ENCODE measurements around the gene RASA2. TPM values are rescaled to one million over a fixed set of nuclear protein-coding genes. Genes with fewer than 3 reads are reported as not detected.
A peak's percentile ranks its signal among the peaks of the same experiment; 100 is the strongest.
"Not testable (repeated sequence)": the region's sequence is repeated elsewhere in the genome, so short reads cannot be mapped to it uniquely, and the experiment has no call there.

Gene RASA2
- total RNA-seq, 1 donor from 2014 or later, result 35.9 TPM

GRCh38 chr3:141457624-141458236, 29.1 kb upstream of the RASA2 start:
- no peak for FAIRE-seq
- no peak for DNase-seq (ENCODE audit: low spot score in 2 of 2)

GRCh38 chr3:141459008-141459407, 27.8 kb upstream of the RASA2 start:
- DNase-seq (ENCODE audit: low spot score in 2 of 2) (no peak), FAIRE-seq (no peak)

GRCh38 chr3:141460097-141460704, 26.6 kb upstream of the RASA2 start:
- FAIRE-seq (no peak), DNase-seq (ENCODE audit: low spot score in 2 of 2) (peak; percentile 57 to 76)

GRCh38 chr3:141462176-141462859, 24.5 kb upstream of the RASA2 start:
- DNase-seq (ENCODE audit: low spot score in 2 of 2), result no peak
- no peak for FAIRE-seq

DNA sequence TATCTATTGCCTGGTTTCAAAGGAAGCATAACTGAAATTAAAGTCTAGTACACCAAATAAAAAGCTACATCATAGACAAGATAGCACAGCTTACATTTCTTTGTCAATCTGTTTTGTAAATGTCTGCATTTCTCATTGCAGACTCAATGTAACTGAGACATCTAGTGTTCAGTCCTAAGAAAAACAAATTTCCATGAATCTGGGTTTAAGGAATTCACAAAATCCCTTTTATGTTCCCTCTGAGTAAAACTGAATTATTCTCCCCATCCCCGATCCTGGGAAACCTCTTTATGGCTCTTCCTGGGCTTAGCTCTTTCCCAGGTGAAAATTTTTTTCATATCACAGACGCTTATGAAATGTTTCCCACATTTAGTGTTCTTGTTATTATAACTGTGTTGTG, 21.6 kb upstream of the RASA2 start:
- FAIRE-seq, result no peak

GRCh38 chr3:141466633-141467169, 20.1 kb upstream of the RASA2 start:
- FAIRE-seq (no peak), DNase-seq (ENCODE audit: low spot score in 2 of 2) (no peak)

More for the DNA sequence above, 21.6 kb upstream of the RASA2 start:
- DNase-seq (ENCODE audit: low spot score in 2 of 2), result peak in 1 of 2 donors; percentile 34

DNA sequence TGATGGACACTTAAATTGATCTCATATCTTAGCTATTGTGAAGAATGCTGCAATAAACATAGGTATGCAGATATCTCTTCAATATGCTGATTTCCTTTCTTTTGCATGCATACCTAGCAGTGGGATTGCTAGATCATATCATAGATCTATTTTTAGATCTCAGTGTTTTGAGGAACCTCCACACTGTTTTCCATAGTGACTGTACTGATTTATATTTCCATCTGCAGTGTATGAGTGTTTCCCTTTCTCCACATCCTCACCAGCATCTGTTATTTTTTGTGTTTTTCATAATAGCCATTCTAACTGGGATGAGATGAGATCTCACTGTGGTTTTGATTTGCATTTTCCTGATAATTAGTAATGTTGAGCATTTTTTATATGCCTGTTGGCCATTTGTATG, 17.1 kb upstream of the RASA2 start:
- FAIRE-seq (no peak), DNase-seq (ENCODE audit: low spot score in 2 of 2) (no peak)

GRCh38 chr3:141471160-141471559, 15.7 kb upstream of the RASA2 start:
- FAIRE-seq (no peak), DNase-seq (ENCODE audit: low spot score in 2 of 2) (no peak)

DNA sequence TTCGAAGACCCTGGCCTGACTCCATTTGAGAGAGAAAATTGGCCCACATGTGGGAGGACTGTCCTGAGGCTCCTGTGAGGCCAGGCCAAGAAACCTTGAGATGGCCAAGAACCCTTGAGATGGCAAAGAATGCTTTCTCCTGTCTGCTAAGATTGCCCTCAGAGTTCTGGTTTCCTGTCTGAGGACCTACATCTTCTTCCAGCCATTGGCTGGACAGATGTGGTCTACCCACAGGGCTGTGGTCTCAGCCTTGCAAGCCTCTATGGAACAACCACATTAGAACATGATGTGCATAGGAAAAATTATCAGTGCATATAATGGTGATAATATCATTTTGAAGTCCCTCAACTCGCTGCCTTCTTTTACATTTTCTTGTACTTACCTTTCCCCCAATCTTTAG, 10.8 kb upstream of the RASA2 start:
- FAIRE-seq, result no peak
- DNase-seq (ENCODE audit: low spot score in 2 of 2), result no peak

DNA sequence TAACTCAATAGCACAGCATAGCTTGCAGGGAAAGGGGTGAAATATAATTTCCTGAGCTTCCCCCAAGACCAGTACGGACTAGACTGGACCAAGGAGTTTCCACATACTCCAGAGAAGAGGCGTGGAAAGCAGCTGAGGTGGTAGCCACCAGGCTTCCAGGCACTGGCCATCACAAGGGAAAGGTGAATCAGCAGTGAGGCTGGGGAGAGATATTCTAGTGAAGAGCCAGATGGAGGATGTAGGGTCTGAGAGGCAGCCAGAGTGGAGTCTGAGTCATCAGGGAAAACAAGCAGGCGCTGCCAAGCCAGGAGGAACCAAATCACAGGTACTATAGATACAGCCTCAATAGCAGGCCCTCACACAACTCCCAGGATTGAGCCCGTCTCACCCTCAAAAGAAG, 9.6 kb upstream of the RASA2 start:
- DNase-seq (ENCODE audit: low spot score in 2 of 2) (no peak), FAIRE-seq (no peak)

- no peak for DNase-seq (ENCODE audit: low spot score in 2 of 2)
- FAIRE-seq, result no peak
These were observed 8.7 kb upstream of the RASA2 start for GRCh38 chr3:141478139-141478538.

- FAIRE-seq; DNase-seq (ENCODE audit: low spot score in 2 of 2): not testable (repeated sequence)
These were observed 8.0 kb upstream of the RASA2 start for GRCh38 chr3:141478840-141479239.

DNA sequence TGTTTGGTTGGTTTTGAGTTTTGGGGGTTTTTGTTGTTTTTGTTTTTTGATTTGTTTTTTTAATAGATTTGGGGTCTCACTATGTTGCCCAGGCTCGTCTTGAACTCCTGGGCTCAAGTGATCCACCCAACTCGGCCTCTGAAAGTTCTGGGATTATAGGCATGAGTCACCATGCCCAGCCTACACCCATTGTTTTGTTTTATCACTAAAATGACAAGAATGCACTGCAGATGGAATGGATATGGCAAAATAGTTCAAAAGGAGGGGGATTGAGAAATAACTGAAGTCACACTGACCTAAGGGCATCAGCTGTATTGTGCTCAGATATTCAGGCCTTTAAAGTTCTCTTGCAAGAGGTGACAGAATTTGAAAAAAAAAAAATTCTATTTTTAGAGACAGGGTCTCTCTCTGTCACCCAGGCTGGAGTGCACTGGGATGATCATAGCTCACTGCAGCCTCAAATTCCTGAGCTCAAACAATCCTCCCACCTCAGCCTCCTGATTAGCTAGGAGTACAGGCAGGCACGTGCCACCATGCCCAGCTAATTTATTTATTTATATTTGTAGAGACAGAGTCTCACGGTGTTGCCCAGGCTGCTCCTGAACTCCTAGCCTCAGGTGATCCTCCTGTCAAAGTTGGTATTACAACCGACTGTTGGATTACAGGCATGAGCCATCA, 4.4 kb upstream of the RASA2 start:
- no peak for DNase-seq (ENCODE audit: low spot score in 2 of 2)
- no peak for FAIRE-seq

DNA sequence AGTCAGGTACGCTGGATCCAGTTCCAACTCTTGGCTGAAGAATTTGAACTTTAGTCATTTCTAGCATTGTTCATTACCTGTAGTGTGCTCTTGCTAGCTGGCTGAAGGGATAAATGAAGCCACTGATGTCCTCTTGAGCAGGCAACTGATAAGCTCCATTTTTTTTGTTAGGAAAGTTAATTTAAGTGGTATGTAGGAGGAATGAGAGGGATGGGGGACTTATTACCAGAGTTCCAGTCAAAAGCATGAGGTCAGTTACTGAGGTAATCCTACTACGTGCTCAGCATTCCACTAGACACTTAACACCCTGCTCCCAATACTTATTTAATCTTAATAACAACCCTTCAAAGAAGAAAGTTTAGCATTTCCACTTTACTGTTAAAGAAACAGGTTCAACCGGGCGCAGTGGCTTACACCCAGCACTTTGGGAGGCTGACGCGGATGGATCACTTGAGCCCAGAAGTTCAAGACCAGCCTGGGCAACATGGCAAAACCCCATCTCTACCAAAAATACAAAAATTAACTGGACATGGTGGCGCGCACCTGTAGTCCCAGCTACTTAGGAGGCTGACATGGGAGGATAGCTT, 2.0 kb upstream of the RASA2 start:
- DNase-seq (ENCODE audit: low spot score in 2 of 2) (no peak), FAIRE-seq (no peak)

DNA sequence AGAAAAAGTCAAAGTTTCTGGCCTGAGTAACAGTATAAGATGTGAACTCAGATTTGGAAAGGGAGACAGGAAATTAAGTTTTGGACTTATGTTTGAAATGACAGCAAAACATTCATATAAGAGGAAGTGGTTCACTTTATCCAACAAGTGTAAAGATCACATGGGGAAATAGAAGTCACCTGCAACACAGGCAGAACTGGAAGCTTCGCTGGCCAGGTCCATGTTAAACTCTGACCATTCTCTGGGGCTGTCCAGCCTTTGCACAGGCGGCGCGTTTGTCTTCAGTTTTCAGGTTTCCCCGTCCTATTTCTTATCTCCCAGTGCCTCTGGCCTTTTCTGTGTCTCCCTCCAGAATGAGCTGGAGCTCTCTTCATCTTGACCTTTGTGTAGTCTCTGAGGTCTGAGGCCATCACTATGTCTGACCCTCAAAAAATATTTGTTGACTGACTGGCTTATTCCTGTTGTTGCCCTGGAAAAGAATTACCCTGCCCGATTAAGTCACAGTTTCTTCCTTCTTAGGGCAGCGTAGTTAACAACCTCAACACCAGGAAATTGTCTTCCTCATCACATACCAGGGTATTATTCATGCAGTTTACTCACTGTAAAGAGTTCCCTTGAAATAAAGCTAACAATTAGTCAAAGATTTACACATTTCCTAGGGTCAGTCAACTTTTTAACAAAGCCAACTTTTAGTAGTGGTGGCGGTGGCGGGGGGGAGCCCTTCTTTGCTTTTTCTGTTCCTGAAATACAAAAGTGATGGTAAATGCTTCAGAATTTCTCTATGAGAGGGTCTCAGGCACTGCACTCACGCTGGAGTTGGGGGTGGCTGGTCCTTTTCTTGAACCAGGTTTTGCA, 959 bp upstream of the RASA2 start:
- DNase-seq (ENCODE audit: low spot score in 2 of 2), result no peak
- FAIRE-seq, result no peak

GRCh38 chr3:141486496-141486745, 406 bp upstream of the RASA2 start:
- no peak for FAIRE-seq

DNA sequence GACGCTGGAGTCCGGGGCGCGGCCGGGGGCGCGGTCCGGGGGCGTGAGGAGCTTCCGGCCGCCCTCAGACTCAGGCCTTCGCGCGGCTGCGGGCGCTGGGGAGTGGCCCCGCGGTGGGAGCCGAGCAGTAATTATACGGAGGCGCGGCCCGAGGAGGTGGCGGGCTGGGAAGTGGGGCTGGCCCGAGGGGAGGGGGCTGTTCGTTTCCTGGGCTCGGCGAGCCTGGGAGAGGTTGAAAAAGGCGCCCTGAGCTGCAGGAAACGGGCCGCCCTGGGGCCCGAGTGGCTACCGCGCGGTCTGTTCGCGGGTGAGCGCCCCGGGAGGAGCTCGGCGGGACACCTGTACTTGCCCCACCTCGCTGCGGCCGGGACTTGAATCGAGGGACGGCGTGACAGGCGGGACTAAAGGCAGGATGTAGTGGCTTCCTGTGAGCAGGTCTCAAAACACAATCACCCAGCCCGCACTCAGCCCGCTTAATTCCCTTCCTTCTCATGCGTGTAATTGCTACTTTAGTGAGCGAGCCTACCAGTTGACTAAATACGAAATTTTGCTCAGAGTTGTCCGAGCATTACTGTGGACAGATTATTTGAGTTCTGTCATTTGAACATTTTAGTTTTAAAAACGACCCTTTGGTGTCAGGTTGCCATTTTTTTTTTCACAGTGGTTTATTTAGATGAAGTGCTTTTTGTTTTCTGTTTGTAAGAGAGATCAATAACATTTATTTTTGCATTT, 860 bp downstream of the RASA2 start:
- FAIRE-seq (no peak), DNase-seq (ENCODE audit: low spot score in 2 of 2) (peak; percentile 40 to 41)

More at GRCh38 chr3:141486496-141486745, 406 bp upstream of the RASA2 start:
- peak in 1 of 2 donors; percentile 25 for DNase-seq (ENCODE audit: low spot score in 2 of 2)

DNA sequence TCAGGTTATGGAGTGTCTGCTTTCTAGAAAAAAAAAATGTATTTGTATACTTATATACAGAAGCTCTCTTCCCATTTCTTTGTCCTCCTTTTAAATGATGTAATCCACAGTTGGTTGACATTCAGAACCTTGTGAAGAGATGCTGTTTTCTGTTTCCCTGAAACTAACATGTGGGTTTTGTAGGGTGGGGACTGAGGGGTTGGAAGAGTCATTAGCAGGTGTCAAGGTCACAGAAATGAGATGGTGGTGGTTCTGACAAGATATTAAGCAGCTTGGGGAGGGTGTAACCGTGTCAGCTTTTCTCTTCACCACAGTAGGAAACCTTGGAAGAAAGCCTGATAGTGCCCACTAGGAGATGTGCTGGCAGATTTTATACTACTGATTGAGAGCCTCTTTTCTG, 2.4 kb downstream of the RASA2 start:
- no peak for FAIRE-seq
- no peak for DNase-seq (ENCODE audit: low spot score in 2 of 2)

DNA sequence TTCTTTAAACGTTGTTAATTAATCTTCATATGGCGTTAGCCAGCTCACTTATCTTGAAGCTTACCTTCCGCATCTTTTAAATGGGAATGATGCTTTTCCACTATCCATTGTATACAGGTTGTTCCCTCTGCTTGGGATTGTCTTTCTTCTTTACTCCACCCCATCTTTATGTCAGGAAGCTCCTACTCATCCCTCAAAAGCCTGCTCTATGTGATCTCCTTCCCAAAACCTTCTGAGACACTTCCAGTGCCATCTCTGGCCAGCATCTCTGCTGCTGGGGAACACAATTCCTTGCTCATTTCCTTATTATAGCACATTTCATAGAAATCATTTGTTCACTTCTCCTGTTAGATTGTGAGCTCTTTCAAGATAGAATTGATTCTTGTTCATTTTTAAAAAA, 4.3 kb downstream of the RASA2 start:
- no peak for FAIRE-seq
- DNase-seq (ENCODE audit: low spot score in 2 of 2), result no peak

Data from frontal cortex (tissue), 4 donors.